Brain microvascular endothelial cell (primary cell): ENCODE results near the gene ITPR2.

Experiments
- DNase-seq: peaks from one replicate; pipeline ENCODE4 v3.0.0-alpha.2; 2020
- H3K27ac ChIP-seq: fragments of 250-450 bp; sonication (Bioruptor Pico); 2 replicates; pipeline ENCODE4 v1.5.1; 2020; ENCODE audit warnings: mild to moderate bottlenecking, moderate library complexity
- H3K27me3 ChIP-seq: fragments of 250-450 bp; sonication (Bioruptor Pico); replicated peaks from 2 replicates; pipeline ENCODE4 v1.5.1; 2020; ENCODE audit warnings: mild to moderate bottlenecking
- H3K36me3 ChIP-seq: fragments of 250-450 bp; sonication (Bioruptor Pico); replicated peaks from 2 replicates; pipeline ENCODE4 v1.5.1; 2020; ENCODE audit warnings: mild to moderate bottlenecking
- H3K4me3 ChIP-seq: 2 replicates; pipeline ENCODE4 v1.5.1; 2011; ENCODE audit warnings: low read depth, mild to moderate bottlenecking, control low read depth, low read length, moderate library complexity
- CTCF ChIP-seq: IDR thresholded peaks from 2 replicates; pipeline ENCODE4 v1.5.1; 2011; ENCODE audit warnings: low read depth, mild to moderate bottlenecking, moderate library complexity, low read length, control low read depth, inconsistent platforms; ENCODE audit errors: missing control alignments
- in situ Hi-C: cut with HindIII; loops from 2 replicates; pipeline ENCODE4 v1.10.0; 2017; ENCODE audit warnings: low sequenced_read_pairs, low pct_ligation_motif_present

The ITPR2 gene

GRCh38 chr12:26813812-26814211 is 19.2 kb downstream of the ITPR2 start:
- Histone ChIP-seq H3K27me3 (no peaks in the 10 kb centered on the region), H3K4me3 (no peak overlapping the region), H3K36me3 (no peaks in the 10 kb centered on the region), H3K27ac (no peak overlapping the region)
- in situ Hi-C loops = no loop called here
- no peak for TF ChIP-seq CTCF
- DNase-seq = no peak

GRCh38 chr12:26810330-26810729 is 22.7 kb downstream of the ITPR2 start:
- Histone ChIP-seq H3K27ac (peak overlapping the region; percentile 20), H3K4me3 (no peak overlapping the region), H3K36me3 (no peaks in the 10 kb centered on the region), H3K27me3 (no peaks in the 10 kb centered on the region)
- no peak for TF ChIP-seq CTCF
- in situ Hi-C loops = no loop called here
- DNase-seq = peak; percentile 80

GRCh38 chr12:26809611-26810285 is 23.2 kb downstream of the ITPR2 start:
- H3K4me3 ChIP-seq = no peak overlapping the region
- TF ChIP-seq CTCF = no peak
- peak overlapping the region; percentile 20 for H3K27ac ChIP-seq
- in situ Hi-C loops = no loop called here
- DNase-seq = no peak
- no peaks in the 10 kb centered on the region for H3K27me3 ChIP-seq
- H3K36me3 ChIP-seq = no peaks in the 10 kb centered on the region

- in situ Hi-C loops = no loop called here
- Histone ChIP-seq H3K27me3 (no peaks in the 10 kb centered on the region), H3K27ac (no peak overlapping the region), H3K36me3 (no peaks in the 10 kb centered on the region), H3K4me3 (no peak overlapping the region)
- no peak for DNase-seq
- TF ChIP-seq CTCF = no peak
These were observed 24.1 kb downstream of the ITPR2 start for GRCh38 chr12:26808766-26809476.

- no peak for TF ChIP-seq CTCF
- Histone ChIP-seq H3K36me3 (no peaks in the 10 kb centered on the region), H3K27me3 (no peaks in the 10 kb centered on the region), H3K4me3 (no peak overlapping the region), H3K27ac (no peak overlapping the region)
- in situ Hi-C loops = no loop called here
- DNase-seq = no peak
These were observed 25.7 kb downstream of the ITPR2 start for GRCh38 chr12:26807292-26807691.

- TF ChIP-seq CTCF = no peak
These were observed 26.4 kb downstream of the ITPR2 start for GRCh38 chr12:26806556-26806955.

More at GRCh38 chr12:26806556-26806955, 26.4 kb downstream of the ITPR2 start:
- in situ Hi-C loops = no loop called here
- H3K36me3 ChIP-seq = no peaks in the 10 kb centered on the region
- H3K27me3 ChIP-seq = no peaks in the 10 kb centered on the region
- no peak overlapping the region for H3K27ac ChIP-seq
- no peak overlapping the region for H3K4me3 ChIP-seq
- no peak for DNase-seq
